ENCODE results near the gene CD177.

GRCh38 chr19:43409415-43409814 lies 55.9 kb downstream of the CD177 start:
- TF ChIP-seq POLR2A (IDR thresholded peaks at IDR 0.05) (no peak), CTCF (IDR thresholded peaks at IDR 0.05) (no peak), POLR2AphosphoS5 (IDR thresholded peaks at IDR 0.05) (no peak)
